ENCODE data around the gene TNFAIP8L2. TPM values are rescaled to one million over a fixed set of nuclear protein-coding genes. Genes with fewer than 3 reads are reported as not detected.

Gene TNFAIP8L2
- total and polyA plus RNA-seq, 2 of the 8 experiments (the other 6 are each of a cell fraction or from before 2014, with no cell fraction given), result not detected

- H3K23ac ChIP-seq (ENCODE audit: insufficient read length), result no peak overlapping the region
- no peaks in the 10 kb centered on the region for H3K9me3 ChIP-seq (ENCODE audit: insufficient read depth in 2 of 2, low read depth in 1 of 2, low read length in 1 of 2)
- H4K91ac ChIP-seq (replicated peaks; ENCODE audit: insufficient read length, low read length), result no peak overlapping the region
- H4K8ac ChIP-seq (ENCODE audit: extremely low read depth, insufficient read depth, low read length), result no peak overlapping the region
- H2BK5ac ChIP-seq (ENCODE audit: low read depth, low read length), result no peak overlapping the region
- no peak overlapping the region for H3K18ac ChIP-seq (ENCODE audit: extremely low read depth, low read length)
- no peak overlapping the region for H2AK5ac ChIP-seq (ENCODE audit: low read depth, low read length)
- H3K27me3 ChIP-seq (replicated peaks in 1 of 4; ENCODE audit: control insufficient read depth in 3 of 4, extremely low read depth in 1 of 4, insufficient read depth in 3 of 4, low read length in 3 of 4), result no peaks in the 10 kb centered on the region
- H3K23me2 ChIP-seq (ENCODE audit: low read depth, low read length), result peaks cover 7% of the 10 kb centered on the region
- no peak overlapping the region for H3K4ac ChIP-seq (replicated peaks; ENCODE audit: insufficient read length, low read depth, low read length)
- no peak for FAIRE-seq
- 91% methylated on average over 5 of the region's 5 CpGs; no CpG with 5 or more reads in 1 of the 2 experiments for WGBS, 2 experiments (ENCODE audit: extremely low coverage in 1 of 2, insufficient coverage in 1 of 2, insufficient read length in 1 of 2, insufficient replicate concordance in 2 of 2, low coverage in 1 of 2, low lambda C conversion rate in 2 of 2, missing lambda C conversion rate in 1 of 2)
- no peak overlapping the region for H3K14ac ChIP-seq (ENCODE audit: insufficient read length)
- H2AFZ ChIP-seq (ENCODE audit: low read length), result no peak overlapping the region
- peaks cover 0 to 5% (median 3%) of the 10 kb centered on the region in 4 experiments; a peak in 4 of 7 replicates for H3K4me1 ChIP-seq (replicated peaks in 1 of 4; ENCODE audit: control insufficient read depth in 3 of 4, insufficient read depth in 4 of 4, low read length in 3 of 4)
- H4K20me1 ChIP-seq (replicated peaks in 1 of 2; ENCODE audit: control insufficient read depth in 1 of 2, insufficient read depth in 2 of 2, low read length in 2 of 2), result no peaks in the 10 kb centered on the region
- no peak overlapping the region for H3K27ac ChIP-seq (ENCODE audit: low read depth, low read length)
- no peak overlapping the region for H2BK15ac ChIP-seq (ENCODE audit: low read length)
- no peak overlapping the region for H3K9ac ChIP-seq (replicated peaks in 1 of 4; ENCODE audit: extremely low read depth in 1 of 4, low read depth in 3 of 4, low read length in 3 of 4)
- TF ChIP-seq E2F6 (IDR thresholded peaks at IDR 0.05) (no peak), KDM4A (IDR thresholded peaks at IDR 0.05; ENCODE audit: low read depth, low read length, severe bottlenecking) (no peak), NANOG (IDR thresholded peaks at IDR 0.05; ENCODE audit: insufficient read depth, low read depth, low read length, poor library complexity, severe bottlenecking) (no peak), ATF2 (IDR thresholded peaks at IDR 0.05; ENCODE audit: low read length) (no peak), YY1 (IDR thresholded peaks at IDR 0.05; ENCODE audit: low read depth, low read length) (no peak), CTCF (IDR thresholded peaks at IDR 0.05; ENCODE audit: control extremely low read depth in 1 of 3, insufficient read depth in 1 of 3, low read depth in 1 of 3, low read length in 3 of 3) (no peak)
- H3K36me3 ChIP-seq (ENCODE audit: control insufficient read depth in 2 of 4, insufficient read depth in 4 of 4, low read length in 3 of 4), result peaks cover 0 to 22% (median 5%) of the 10 kb centered on the region in 4 experiments; a peak in 4 of 8 replicates
- no peak overlapping the region for H4K5ac ChIP-seq (ENCODE audit: insufficient read length, low read depth, low read length)
- no peak overlapping the region for H2BK12ac ChIP-seq (ENCODE audit: low read depth, low read length)
- no peak overlapping the region for H3K4me3 ChIP-seq (ENCODE audit: extremely low read depth in 1 of 4, insufficient read depth in 2 of 4, low read depth in 3 of 4, low read length in 4 of 4)
- H3K79me2 ChIP-seq (ENCODE audit: control insufficient read depth in 1 of 2, insufficient read depth in 2 of 2, low read length in 2 of 2), result peaks cover 0 to 11% of the 10 kb centered on the region in 2 experiments; a peak in 2 of 4 replicates
- no peak overlapping the region for H2BK120ac ChIP-seq (replicated peaks; ENCODE audit: low read depth, low read length)
- H2BK20ac ChIP-seq (ENCODE audit: low read length), result no peak overlapping the region
- ChIA-PET POLR2A (ENCODE audit: partially characterized antibody) (interaction anchor here (1.0 to 2.2 kb wide), 7 partner anchors 10 to 162 kb away, joined by 3 to 9 read pairs (median 4); partner anchors contain the start of genes VPS72 and ZNF687), CTCF (ENCODE audit: partially characterized antibody) (interaction anchor here (0.6 to 2.1 kb wide), 5 partner anchors 9 to 195 kb away, joined by 3 to 8 read pairs (median 4); no protein-coding TSS in a partner anchor)
- H3K79me1 ChIP-seq (ENCODE audit: low read depth, low read length), result 0 out of 2 replicates have a peak, but pooled peaks cover 3% of the 10 kb centered on the region
- DNase-seq (ENCODE audit: low read depth in 1 of 2, low spot score in 2 of 2), result no peak
- H3K4me2 ChIP-seq (ENCODE audit: insufficient read depth in 1 of 2, low read depth in 2 of 2, low read length in 2 of 2), result no peak overlapping the region
- H3K56ac ChIP-seq (replicated peaks; ENCODE audit: insufficient read length, low read depth, low read length), result no peak overlapping the region
Observed at GRCh38 chr1:151171190-151171589, 14.7 kb downstream of the TNFAIP8L2 start.

Measured in H1 (cell line).